Mucosa of descending colon (tissue), 3 donors: ENCODE measurements around the gene RORC. TPM values are rescaled to one million over a fixed set of nuclear protein-coding genes. Genes with fewer than 3 reads are reported as not detected.
A peak's percentile ranks its signal among the peaks of the same experiment; 100 is the strongest.

Source experiments
- ATAC-seq: fragments of 200-7000 bp; cut with Tn5 transposase; one replicate; pipeline ENCODE4 v1.9.1; 2020; ENCODE audit warnings: mild to moderate bottlenecking, moderate library complexity
- DNase-seq, 3 donors: peaks; one replicate each; pipeline ENCODE4 v3.0.0-alpha.2; 2020
- H3K36me3 ChIP-seq: fragments of 200-600 bp; one replicate; pipeline ENCODE4 v1.8.0; 2021; ENCODE audit warnings: low read depth, mild to moderate bottlenecking
- H3K4me1 ChIP-seq: fragments of 200-600 bp; one replicate; pipeline ENCODE4 v1.8.0; 2021; ENCODE audit warnings: low read depth, mild to moderate bottlenecking
- H3K4me3 ChIP-seq: fragments of 200-600 bp; one replicate; pipeline ENCODE4 v1.8.0; 2021; ENCODE audit warnings: mild to moderate bottlenecking
- H3K9me3 ChIP-seq: fragments of 200-600 bp; one replicate; pipeline ENCODE4 v1.8.0; 2021; ENCODE audit warnings: mild to moderate bottlenecking
- intact Hi-C, 2 donors: fragments of 100-400 bp; cut with DNase I in 1 of 2; cut with micrococcal nuclease in 1 of 2; formaldehyde crosslinking; loops; one replicate each; pipeline versions ENCODE4 v1.11.0 to v1.11.1; 2022; cut with DNase I, micrococcal nuclease
- total RNA-seq, 3 donors: library from RNA; stranded (reverse); fragmentation: NEBNext Ultra II Directional in 2 of 3; extraction: Animal tissue kit (Norgen Biotek cat#: 25700) in 2 of 3; gene quantifications; one replicate each; pipeline versions ENCODE4 v1.2.1 to v1.2.4, GENCODE V29; 2021 to 2023
- TF ChIP-seq, protein P1 (sequence below): fragments of 200-600 bp; IDR thresholded peaks from one replicate; pipeline ENCODE4 v1.8.0; 2022; ENCODE audit warnings: antibody characterized with exemption, mild to moderate bottlenecking
- donor health status: DM: no; HTN: no; CAD: no; lungs with moderate emphysema.
- donor health status: DM: no; HTN: no; CAD: no.
- donor health status: DM: no; HTN: yes; CAD: no.

The RORC gene
- total RNA-seq, 3 donors from 2014 or later = 9.5 to 29.5 (median 17.7) TPM

DNA sequence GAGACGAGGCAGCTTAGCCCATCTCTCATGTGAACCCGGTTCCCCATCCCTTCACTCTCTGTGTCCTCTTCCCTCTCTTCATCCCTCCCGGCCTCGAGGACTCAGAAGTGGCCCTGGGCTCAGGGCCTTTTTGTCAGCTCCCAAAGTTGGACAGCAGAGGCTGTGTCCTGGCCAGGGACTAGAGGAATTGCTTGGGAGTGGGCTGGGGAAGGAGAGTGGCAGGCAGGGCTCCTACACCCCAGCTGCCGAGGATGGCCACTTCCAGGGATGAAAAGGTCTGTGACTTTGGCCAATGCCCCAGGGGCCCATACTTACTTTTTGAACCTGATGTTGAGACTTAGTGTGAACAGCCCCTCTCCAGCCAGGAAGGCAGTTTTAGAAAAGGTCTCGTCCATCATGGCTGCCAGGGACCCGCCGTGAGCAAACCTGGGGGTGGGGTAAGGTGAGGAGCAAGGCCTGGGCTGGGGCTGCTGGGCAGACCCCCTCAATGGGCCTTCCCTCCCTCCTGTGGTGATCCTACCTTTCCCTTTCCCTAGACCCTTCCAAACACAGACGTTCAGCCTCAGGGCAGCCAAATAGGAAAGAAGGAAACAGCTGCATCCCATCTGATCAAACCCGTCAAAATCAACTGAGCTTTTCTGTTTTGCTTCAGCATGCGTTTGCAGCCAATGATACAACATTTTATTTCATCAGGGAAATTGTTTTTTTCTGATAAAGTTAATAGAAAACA is 16.4 kb upstream of the RORC start:
- H3K36me3 ChIP-seq = no peaks in the 10 kb centered on the region
- no peaks in the 10 kb centered on the region for H3K9me3 ChIP-seq
- DNase-seq = no peak
- no peak for ATAC-seq
- intact Hi-C loops = no loop called here
- TF ChIP-seq, protein P1, sequence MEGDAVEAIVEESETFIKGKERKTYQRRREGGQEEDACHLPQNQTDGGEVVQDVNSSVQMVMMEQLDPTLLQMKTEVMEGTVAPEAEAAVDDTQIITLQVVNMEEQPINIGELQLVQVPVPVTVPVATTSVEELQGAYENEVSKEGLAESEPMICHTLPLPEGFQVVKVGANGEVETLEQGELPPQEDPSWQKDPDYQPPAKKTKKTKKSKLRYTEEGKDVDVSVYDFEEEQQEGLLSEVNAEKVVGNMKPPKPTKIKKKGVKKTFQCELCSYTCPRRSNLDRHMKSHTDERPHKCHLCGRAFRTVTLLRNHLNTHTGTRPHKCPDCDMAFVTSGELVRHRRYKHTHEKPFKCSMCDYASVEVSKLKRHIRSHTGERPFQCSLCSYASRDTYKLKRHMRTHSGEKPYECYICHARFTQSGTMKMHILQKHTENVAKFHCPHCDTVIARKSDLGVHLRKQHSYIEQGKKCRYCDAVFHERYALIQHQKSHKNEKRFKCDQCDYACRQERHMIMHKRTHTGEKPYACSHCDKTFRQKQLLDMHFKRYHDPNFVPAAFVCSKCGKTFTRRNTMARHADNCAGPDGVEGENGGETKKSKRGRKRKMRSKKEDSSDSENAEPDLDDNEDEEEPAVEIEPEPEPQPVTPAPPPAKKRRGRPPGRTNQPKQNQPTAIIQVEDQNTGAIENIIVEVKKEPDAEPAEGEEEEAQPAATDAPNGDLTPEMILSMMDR = no peak
- no peaks in the 10 kb centered on the region for H3K4me1 ChIP-seq
- H3K4me3 ChIP-seq = no peak overlapping the region

DNA sequence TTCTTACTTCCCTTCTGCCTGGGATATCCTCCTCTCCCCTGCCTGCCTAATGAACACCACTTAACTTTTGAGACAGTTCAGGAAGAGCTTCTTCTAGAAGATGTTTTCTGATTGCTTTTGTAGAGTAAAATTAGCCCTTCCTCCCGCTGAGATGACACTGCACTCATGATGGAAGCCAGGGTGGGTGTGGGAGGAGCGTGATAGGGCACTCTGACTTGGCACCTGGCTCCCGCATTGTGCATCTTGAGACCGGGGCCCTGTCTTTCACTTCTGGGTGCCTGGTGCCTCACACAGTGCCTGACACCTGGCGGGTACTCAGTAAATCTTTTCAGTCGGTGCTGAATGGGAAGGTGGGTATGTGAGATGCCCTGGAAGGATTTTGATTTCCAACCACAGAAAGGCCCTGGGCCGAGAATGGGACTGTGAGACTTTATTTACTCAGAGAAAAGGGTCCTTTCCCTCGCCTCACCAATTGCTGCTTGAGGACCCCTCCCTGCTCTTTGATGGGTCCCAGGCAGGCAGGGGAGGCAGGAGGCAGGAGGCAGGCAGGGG is 15.2 kb upstream of the RORC start:
- H3K4me3 ChIP-seq = no peak overlapping the region
- intact Hi-C loops = no loop called here
- no peaks in the 10 kb centered on the region for H3K9me3 ChIP-seq
- TF ChIP-seq, protein P1 = no peak
- no peak for ATAC-seq
- no peak for DNase-seq
- no peaks in the 10 kb centered on the region for H3K36me3 ChIP-seq
- H3K4me1 ChIP-seq = no peaks in the 10 kb centered on the region

DNA sequence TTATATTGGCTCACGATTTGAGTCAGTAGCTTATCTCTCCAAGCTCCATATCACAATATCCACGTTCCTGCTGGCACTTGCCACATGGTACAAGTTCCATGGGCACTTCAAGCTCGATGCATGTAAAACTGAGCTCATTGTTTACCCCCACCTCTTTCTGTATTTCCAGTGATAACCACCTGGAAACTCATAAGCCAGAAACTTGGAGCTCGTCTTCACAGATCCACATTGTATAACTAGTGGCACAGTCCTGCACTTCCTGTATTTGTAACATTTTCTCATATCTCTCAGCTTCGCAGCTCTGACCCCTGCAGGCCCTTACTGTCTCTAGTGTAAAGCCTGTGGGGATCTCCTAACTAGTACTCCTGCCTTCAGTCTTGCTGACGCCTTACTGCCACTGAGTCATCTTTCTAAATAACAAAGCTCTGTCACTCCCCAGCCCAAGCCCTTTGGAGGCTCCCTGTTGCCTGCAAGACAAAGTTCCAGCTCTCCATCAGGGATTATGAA is 14.5 kb upstream of the RORC start:
- TF ChIP-seq, protein P1 = no peak
- intact Hi-C loops = no loop called here
- Histone ChIP-seq H3K4me3 (no peak overlapping the region), H3K36me3 (no peaks in the 10 kb centered on the region), H3K4me1 (no peaks in the 10 kb centered on the region), H3K9me3 (no peaks in the 10 kb centered on the region)
- ATAC-seq (peak; percentile 29), DNase-seq (no peak)

DNA sequence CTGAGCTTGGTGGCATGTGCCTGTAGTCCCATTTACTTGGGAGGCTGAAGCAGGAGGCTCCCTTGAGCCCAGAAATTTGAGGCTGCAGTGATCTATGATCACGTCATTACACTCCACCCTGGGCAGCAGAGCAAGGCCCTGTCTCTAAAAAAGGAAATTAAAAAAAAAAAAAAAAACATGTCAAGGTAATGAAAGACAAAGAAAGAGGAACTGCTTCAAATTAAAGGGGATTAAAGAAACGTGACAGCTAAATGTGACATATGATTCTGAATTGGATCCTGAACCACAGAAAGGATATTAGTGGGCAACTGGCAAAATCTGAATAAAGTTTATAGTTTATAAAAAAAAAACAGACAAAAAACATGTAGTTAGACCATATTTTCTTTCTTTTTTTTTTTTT is 11.8 kb upstream of the RORC start:
- intact Hi-C loops = no loop called here
- TF ChIP-seq, protein P1 = no peak
- Histone ChIP-seq H3K4me1 (no peaks in the 10 kb centered on the region), H3K36me3 (no peaks in the 10 kb centered on the region), H3K4me3 (no peak overlapping the region), H3K9me3 (no peaks in the 10 kb centered on the region)
- ATAC-seq = no peak
- no peak for DNase-seq

DNA sequence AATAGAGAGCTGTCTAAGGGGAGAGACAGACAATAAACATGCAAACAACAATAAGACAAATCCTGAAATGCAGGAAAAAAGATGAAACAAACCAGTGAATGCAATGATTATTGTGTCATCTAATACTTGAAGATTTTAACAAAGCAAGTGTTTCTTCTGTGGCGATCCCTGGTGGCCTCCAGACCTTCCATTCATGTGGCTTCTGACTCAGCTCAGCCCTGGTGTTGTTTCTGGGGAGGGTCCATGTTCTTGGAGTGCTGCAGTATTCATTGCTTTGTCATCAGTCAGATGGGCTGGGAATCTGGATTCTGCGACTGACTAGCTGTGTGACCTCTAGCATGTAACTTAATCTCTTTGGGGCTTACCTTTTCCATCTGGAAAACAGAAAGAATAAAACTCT is 9.5 kb upstream of the RORC start:
- TF ChIP-seq, protein P1 = no peak
- no peaks in the 10 kb centered on the region for H3K9me3 ChIP-seq
- ATAC-seq (no peak), DNase-seq (no peak)
- H3K4me3 ChIP-seq = no peak overlapping the region
- intact Hi-C loops = no loop called here
- H3K36me3 ChIP-seq = no peaks in the 10 kb centered on the region
- no peaks in the 10 kb centered on the region for H3K4me1 ChIP-seq
